GM23248 (cell line): ENCODE results near the gene KRTAP5-1. TPM values are rescaled to one million over a fixed set of nuclear protein-coding genes. Genes with fewer than 3 reads are reported as not detected.

Experiments
- DNase-seq: peaks from one replicate; pipeline ENCODE4 v3.0.0-alpha.2; 2015
- H2AFZ ChIP-seq: fragments of 200-600 bp; sonication (generic); 2 replicates; pipeline ENCODE4 v1.6.1; 2016; ENCODE audit warnings: antibody characterized with exemption
- H3F3A ChIP-seq: fragments of 200-600 bp; sonication (generic); 2 replicates; pipeline ENCODE4 v1.6.1; 2016; ENCODE audit warnings: mild to moderate bottlenecking, antibody characterized with exemption, mixed run types; ENCODE audit not compliant: insufficient read depth
- H3K27ac ChIP-seq: fragments of 200-600 bp; sonication (generic); 2 replicates; pipeline ENCODE4 v1.5.1; 2016; ENCODE audit warnings: mild to moderate bottlenecking
- H3K27me3 ChIP-seq: fragments of 200-600 bp; sonication (generic); replicated peaks from 2 replicates; pipeline ENCODE4 v1.6.1; 2016; ENCODE audit warnings: mild to moderate bottlenecking; ENCODE audit not compliant: insufficient read depth
- H3K36me3 ChIP-seq: fragments of 200-600 bp; sonication (generic); 2 replicates; pipeline ENCODE4 v1.6.1; 2016; ENCODE audit warnings: low read depth, mild to moderate bottlenecking
- H3K4me1 ChIP-seq: fragments of 200-600 bp; sonication (generic); 2 replicates; pipeline ENCODE4 v1.6.1; 2016; ENCODE audit warnings: mild to moderate bottlenecking; ENCODE audit not compliant: insufficient read depth
- H3K4me2 ChIP-seq: fragments of 200-600 bp; sonication (generic); one replicate; pipeline ENCODE4 v1.6.1; 2016; ENCODE audit warnings: mild to moderate bottlenecking; ENCODE audit not compliant: unreplicated experiment
- H3K4me3 ChIP-seq: fragments of 200-600 bp; sonication (generic); 2 replicates; pipeline ENCODE4 v1.5.1; 2016; ENCODE audit warnings: mild to moderate bottlenecking
- H3K79me2 ChIP-seq: fragments of 200-600 bp; sonication (generic); 2 replicates; pipeline ENCODE4 v1.6.1; 2016; ENCODE audit warnings: mild to moderate bottlenecking; ENCODE audit not compliant: insufficient read depth
- H3K9ac ChIP-seq: fragments of 200-600 bp; sonication (generic); 2 replicates; pipeline ENCODE4 v1.6.1; 2016; ENCODE audit warnings: mild to moderate bottlenecking
- H3K9me2 ChIP-seq: fragments of 200-600 bp; sonication (generic); 2 replicates; pipeline ENCODE4 v1.6.1; 2016; ENCODE audit warnings: mixed run types, mild to moderate bottlenecking, moderate library complexity; ENCODE audit not compliant: insufficient read depth
- H3K9me3 ChIP-seq: fragments of 200-600 bp; sonication (generic); one replicate; pipeline ENCODE4 v1.6.1; 2017; ENCODE audit warnings: low read depth
- H4K20me1 ChIP-seq: fragments of 200-600 bp; sonication (generic); 2 replicates; pipeline ENCODE4 v1.6.0; 2016; ENCODE audit not compliant: insufficient read depth
- EZH2 ChIP-seq: fragments of 200-600 bp; sonication (generic); IDR thresholded peaks from 2 replicates; pipeline ENCODE4 v1.6.1; 2018; ENCODE audit warnings: antibody characterized with exemption, mild to moderate bottlenecking; ENCODE audit not compliant: insufficient read depth, poor library complexity, severe bottlenecking
- EZH2phosphoT487 ChIP-seq: fragments of 200-600 bp; sonication (generic); IDR thresholded peaks from 2 replicates; pipeline ENCODE4 v1.6.1; 2018; ENCODE audit warnings: antibody characterized with exemption, moderate library complexity, mild to moderate bottlenecking, low read depth; ENCODE audit not compliant: insufficient read depth
- WGBS, 2 experiments: methylation state at CpG; one replicate each; pipeline ENCODE4 v1.1.6; 2015 to 2017; ENCODE audit warnings: low lambda C conversion rate in 2 of 2, low coverage in 1 of 2; ENCODE audit errors: missing lambda C conversion rate in 2 of 2; 5-methylcytosine and 5-hydroxymethylcytosine counted together
- in situ Hi-C: fragments of 300-500 bp; cut with MboI; formaldehyde crosslinking; loops from 2 replicates; pipeline ENCODE4 v1.15.0; 2020
- polyA plus RNA-seq: library from polyadenylated mRNA; unstranded; fragments of >200 nt; fragmentation: Nextera tagmentation; extraction: Ambion mirVana; gene quantifications from 2 replicates; pipeline ENCODE4 v1.2.1, GENCODE V29; 2016
- total RNA-seq: library from RNA; depleted of rRNA; stranded (reverse); fragments of >200 nt; shearing (Covaris generic); gene quantifications from 2 replicates; pipeline ENCODE4 v1.2.3, GENCODE V29; 2014

KRTAP5-1 gene
- total and polyA plus RNA-seq, 2 experiments from 2014 or later: not detected

- in situ Hi-C loops: no loop called here
- no peak overlapping the region for H3K27ac ChIP-seq
- H3F3A ChIP-seq: no peaks in the 10 kb centered on the region
- H3K9me2 ChIP-seq: no peaks in the 10 kb centered on the region
- H3K9me3 ChIP-seq: no peaks in the 10 kb centered on the region
- no peak overlapping the region for H2AFZ ChIP-seq
- no peaks in the 10 kb centered on the region for H3K79me2 ChIP-seq
- no peaks in the 10 kb centered on the region for H3K36me3 ChIP-seq
- no peak for DNase-seq
- no peak overlapping the region for H3K9ac ChIP-seq
- peaks cover 65% of the 10 kb centered on the region for H3K27me3 ChIP-seq
- WGBS, 2 experiments: 60% methylated on average over 16 of the region's 16 CpGs
- TF ChIP-seq EZH2phosphoT487 (no peak), EZH2 (no peak)
- H3K4me1 ChIP-seq: no peaks in the 10 kb centered on the region
- no peak overlapping the region for H3K4me3 ChIP-seq
- no peak overlapping the region for H3K4me2 ChIP-seq
- no peaks in the 10 kb centered on the region for H4K20me1 ChIP-seq
Observed at GRCh38 chr11:1624621-1625020, 39.5 kb upstream of the KRTAP5-1 start.

GRCh38 chr11:1623716-1624115 is 38.6 kb upstream of the KRTAP5-1 start:
- WGBS, 2 experiments: 42 to 47% methylated on average over 9 of the region's 9 CpGs
- no peak overlapping the region for H3K27ac ChIP-seq

GRCh38 chr11:1622086-1622485 is 37.0 kb upstream of the KRTAP5-1 start, which contains the start of gene KRTAP5-4:
Gene KRTAP5-4 (minus strand): TSS chr11:1622138. CDS start chr11:1622093, 45 bp downstream.
- 41 to 44% methylated on average over 1 of the region's 1 CpG for WGBS, 2 experiments
- H2AFZ ChIP-seq: no peak within 1 kb of the TSS
- no peaks in the 10 kb centered on the region for H3K36me3 ChIP-seq
- in situ Hi-C loops: no loop called here
- H3K27me3 ChIP-seq: peaks cover 57% of the 10 kb centered on the region
- no peaks in the 10 kb centered on the region for H3K4me1 ChIP-seq
- H3K4me3 ChIP-seq: no peak within 1 kb of the TSS
- DNase-seq: no peak
- no peak within 1 kb of the TSS for H3K4me2 ChIP-seq
- H3K9me2 ChIP-seq: no peaks in the 10 kb centered on the region
- H3K27ac ChIP-seq: no peak within 1 kb of the TSS
- no peaks in the 10 kb centered on the region for H4K20me1 ChIP-seq
- no peak for TF ChIP-seq EZH2
- no peak for TF ChIP-seq EZH2phosphoT487
- no peaks in the 10 kb centered on the region for H3K79me2 ChIP-seq
- H3K9me3 ChIP-seq: no peaks in the 10 kb centered on the region
- H3F3A ChIP-seq: no peaks in the 10 kb centered on the region
- no peak within 1 kb of the TSS for H3K9ac ChIP-seq

More at GRCh38 chr11:1623716-1624115, 38.6 kb upstream of the KRTAP5-1 start:
- TF ChIP-seq EZH2: no peak
- TF ChIP-seq EZH2phosphoT487: no peak
- DNase-seq: no peak
- Histone ChIP-seq H3K4me3 (no peak overlapping the region), H3K9me2 (no peaks in the 10 kb centered on the region), H2AFZ (no peak overlapping the region), H3K4me1 (no peaks in the 10 kb centered on the region), H3F3A (no peaks in the 10 kb centered on the region), H3K4me2 (no peak overlapping the region), H3K36me3 (no peaks in the 10 kb centered on the region), H4K20me1 (no peaks in the 10 kb centered on the region), H3K9ac (no peak overlapping the region), H3K79me2 (no peaks in the 10 kb centered on the region), H3K27me3 (peaks cover 61% of the 10 kb centered on the region), H3K9me3 (no peaks in the 10 kb centered on the region)
- in situ Hi-C loops: no loop called here

GRCh38 chr11:1619449-1619848 is 34.4 kb upstream of the KRTAP5-1 start:
- Histone ChIP-seq H3K9me3 (no peaks in the 10 kb centered on the region), H3K9me2 (no peaks in the 10 kb centered on the region), H4K20me1 (no peaks in the 10 kb centered on the region), H3K79me2 (no peaks in the 10 kb centered on the region), H2AFZ (no peak overlapping the region), H3K4me1 (no peaks in the 10 kb centered on the region), H3K4me2 (no peak overlapping the region), H3F3A (no peaks in the 10 kb centered on the region), H3K36me3 (no peaks in the 10 kb centered on the region), H3K4me3 (no peak overlapping the region), H3K9ac (no peak overlapping the region), H3K27ac (no peak overlapping the region), H3K27me3 (peaks cover 45% of the 10 kb centered on the region)
- DNase-seq: peak; percentile 34
- in situ Hi-C loops: no loop called here
- TF ChIP-seq EZH2phosphoT487 (no peak), EZH2 (no peak)
- WGBS, 2 experiments: 26 to 33% methylated on average over 10 of the region's 10 CpGs

GRCh38 chr11:1618231-1618630 is 33.1 kb upstream of the KRTAP5-1 start:
- no peaks in the 10 kb centered on the region for H3F3A ChIP-seq
- no peak overlapping the region for H2AFZ ChIP-seq
- DNase-seq: peak; percentile 14
- no peak overlapping the region for H3K4me3 ChIP-seq
- H3K9me2 ChIP-seq: no peaks in the 10 kb centered on the region
- H3K9me3 ChIP-seq: no peaks in the 10 kb centered on the region
- TF ChIP-seq EZH2phosphoT487 (no peak), EZH2 (no peak)
- H3K27me3 ChIP-seq: peaks cover 38% of the 10 kb centered on the region; the same call in 1 of the 2 replicates
- no peak overlapping the region for H3K9ac ChIP-seq
- H3K4me2 ChIP-seq: no peak overlapping the region
- in situ Hi-C loops: no loop called here
- H4K20me1 ChIP-seq: no peaks in the 10 kb centered on the region
- no peak overlapping the region for H3K27ac ChIP-seq
- no peaks in the 10 kb centered on the region for H3K4me1 ChIP-seq
- H3K36me3 ChIP-seq: no peaks in the 10 kb centered on the region
- whole genome bisulfite sequencing, 2 experiments: 8 to 9% methylated on average over 10 of the region's 10 CpGs
- H3K79me2 ChIP-seq: no peaks in the 10 kb centered on the region
